Measurements from ENCODE around the gene DDX17. TPM values are rescaled to one million over a fixed set of nuclear protein-coding genes. Genes with fewer than 3 reads are reported as not detected.

DDX17 gene
- total RNA-seq, 1 donor from 2014 or later: 651 TPM

DNA sequence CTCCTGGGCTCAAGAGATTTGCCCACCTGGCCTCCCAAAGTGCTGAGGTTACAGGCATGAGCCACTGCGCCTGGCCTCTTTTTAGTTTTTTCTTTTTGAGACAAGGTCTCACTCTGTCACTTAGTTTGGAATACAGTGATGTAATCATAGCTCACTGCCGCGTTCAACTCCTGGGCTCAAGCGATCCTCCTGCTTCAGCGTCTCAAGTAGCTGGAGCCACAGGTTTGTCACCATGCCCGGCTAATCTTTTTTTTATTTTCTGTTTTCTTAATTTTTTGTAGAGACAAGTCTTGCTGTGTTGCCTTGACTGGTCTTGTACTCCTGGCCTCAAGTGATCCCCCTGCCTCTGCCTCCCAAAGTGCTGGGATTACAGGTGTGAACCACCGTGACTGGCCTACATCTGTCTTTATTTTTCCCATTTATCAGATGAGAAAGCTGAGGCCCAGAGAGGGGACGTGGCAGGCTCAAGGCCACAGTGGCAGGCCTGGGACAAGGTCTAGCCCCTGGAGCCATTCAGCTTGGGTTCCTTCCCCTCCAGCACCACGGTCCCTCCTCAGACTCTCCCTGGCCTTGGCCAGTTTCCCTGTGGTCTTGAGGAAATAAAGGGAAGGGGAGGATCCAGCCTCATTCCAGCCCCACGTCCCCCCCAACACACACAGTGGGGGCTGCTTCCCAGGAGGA lies 41.0 kb downstream of the DDX17 start:
- H3K27ac Mint-ChIP-seq: peak overlapping the region; percentile 59
- DNase-seq (ENCODE audit: low spot score, unreplicated experiment): no peak
- H3K9me3 Mint-ChIP-seq (ENCODE audit: low read depth): no peaks in the 10 kb centered on the region
- H3K27me3 Mint-ChIP-seq: peaks cover 33% of the 10 kb centered on the region
- peaks cover 18% of the 10 kb centered on the region for H3K4me1 Mint-ChIP-seq (ENCODE audit: low read depth)
- no peak overlapping the region for H3K4me3 Mint-ChIP-seq (ENCODE audit: low read depth)
- H3K36me3 Mint-ChIP-seq (ENCODE audit: insufficient read depth): no peaks in the 10 kb centered on the region
- TF ChIP-seq, protein P1, sequence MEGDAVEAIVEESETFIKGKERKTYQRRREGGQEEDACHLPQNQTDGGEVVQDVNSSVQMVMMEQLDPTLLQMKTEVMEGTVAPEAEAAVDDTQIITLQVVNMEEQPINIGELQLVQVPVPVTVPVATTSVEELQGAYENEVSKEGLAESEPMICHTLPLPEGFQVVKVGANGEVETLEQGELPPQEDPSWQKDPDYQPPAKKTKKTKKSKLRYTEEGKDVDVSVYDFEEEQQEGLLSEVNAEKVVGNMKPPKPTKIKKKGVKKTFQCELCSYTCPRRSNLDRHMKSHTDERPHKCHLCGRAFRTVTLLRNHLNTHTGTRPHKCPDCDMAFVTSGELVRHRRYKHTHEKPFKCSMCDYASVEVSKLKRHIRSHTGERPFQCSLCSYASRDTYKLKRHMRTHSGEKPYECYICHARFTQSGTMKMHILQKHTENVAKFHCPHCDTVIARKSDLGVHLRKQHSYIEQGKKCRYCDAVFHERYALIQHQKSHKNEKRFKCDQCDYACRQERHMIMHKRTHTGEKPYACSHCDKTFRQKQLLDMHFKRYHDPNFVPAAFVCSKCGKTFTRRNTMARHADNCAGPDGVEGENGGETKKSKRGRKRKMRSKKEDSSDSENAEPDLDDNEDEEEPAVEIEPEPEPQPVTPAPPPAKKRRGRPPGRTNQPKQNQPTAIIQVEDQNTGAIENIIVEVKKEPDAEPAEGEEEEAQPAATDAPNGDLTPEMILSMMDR (IDR thresholded peaks at IDR 0.05; ENCODE audit: unreplicated experiment): no peak

DNA sequence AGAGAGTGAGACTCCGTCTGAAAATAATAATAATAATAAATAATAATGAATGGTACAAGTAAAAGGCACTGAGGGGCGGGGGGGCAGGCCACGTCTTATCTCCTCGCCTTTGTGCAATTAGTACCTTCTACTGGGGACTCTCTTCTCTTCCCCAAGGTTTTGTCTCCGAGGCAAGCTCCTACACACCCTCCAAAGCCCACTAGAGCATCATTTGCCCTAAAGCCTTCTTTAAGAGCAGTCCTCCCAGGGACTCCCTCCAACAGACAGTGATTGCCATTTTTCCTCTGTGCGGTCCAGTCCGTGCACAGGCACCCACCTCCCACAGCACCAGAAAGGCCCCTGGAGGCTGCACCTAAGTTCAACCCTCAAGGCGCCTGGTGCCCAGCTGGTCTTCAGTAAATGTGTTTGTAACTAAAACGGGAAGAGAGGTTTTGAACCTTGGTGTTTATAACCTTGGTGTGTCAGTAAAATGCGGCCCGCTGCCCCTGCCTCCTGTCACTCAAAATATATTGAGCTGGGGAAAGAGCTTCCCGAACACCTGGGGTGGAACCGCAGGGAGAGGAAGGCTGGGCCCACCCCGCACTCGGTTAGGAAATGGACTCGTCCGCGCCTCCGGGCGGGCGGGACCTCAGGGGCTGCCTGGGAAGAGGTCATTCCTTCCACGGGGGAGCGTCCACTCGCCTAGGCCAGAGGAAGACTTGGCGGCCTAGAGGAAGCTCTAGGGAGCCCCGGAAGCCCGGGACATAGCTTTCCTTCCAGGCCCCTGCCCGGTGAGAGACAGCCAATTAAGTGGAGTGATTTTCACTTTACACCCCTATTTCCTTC lies 42.9 kb downstream of the DDX17 start:
- H3K4me1 Mint-ChIP-seq (ENCODE audit: low read depth): peaks cover 17% of the 10 kb centered on the region
- H3K4me3 Mint-ChIP-seq (ENCODE audit: low read depth): peak overlapping the region; percentile 27
- H3K27ac Mint-ChIP-seq: peak overlapping the region; percentile 68
- no peaks in the 10 kb centered on the region for H3K9me3 Mint-ChIP-seq (ENCODE audit: low read depth)
- DNase-seq (ENCODE audit: low spot score, unreplicated experiment): peak; percentile 52
- H3K36me3 Mint-ChIP-seq (ENCODE audit: insufficient read depth): no peaks in the 10 kb centered on the region
- peaks cover 41% of the 10 kb centered on the region for H3K27me3 Mint-ChIP-seq
- TF ChIP-seq, protein P1 (IDR thresholded peaks at IDR 0.05; ENCODE audit: unreplicated experiment): no peak

DNA sequence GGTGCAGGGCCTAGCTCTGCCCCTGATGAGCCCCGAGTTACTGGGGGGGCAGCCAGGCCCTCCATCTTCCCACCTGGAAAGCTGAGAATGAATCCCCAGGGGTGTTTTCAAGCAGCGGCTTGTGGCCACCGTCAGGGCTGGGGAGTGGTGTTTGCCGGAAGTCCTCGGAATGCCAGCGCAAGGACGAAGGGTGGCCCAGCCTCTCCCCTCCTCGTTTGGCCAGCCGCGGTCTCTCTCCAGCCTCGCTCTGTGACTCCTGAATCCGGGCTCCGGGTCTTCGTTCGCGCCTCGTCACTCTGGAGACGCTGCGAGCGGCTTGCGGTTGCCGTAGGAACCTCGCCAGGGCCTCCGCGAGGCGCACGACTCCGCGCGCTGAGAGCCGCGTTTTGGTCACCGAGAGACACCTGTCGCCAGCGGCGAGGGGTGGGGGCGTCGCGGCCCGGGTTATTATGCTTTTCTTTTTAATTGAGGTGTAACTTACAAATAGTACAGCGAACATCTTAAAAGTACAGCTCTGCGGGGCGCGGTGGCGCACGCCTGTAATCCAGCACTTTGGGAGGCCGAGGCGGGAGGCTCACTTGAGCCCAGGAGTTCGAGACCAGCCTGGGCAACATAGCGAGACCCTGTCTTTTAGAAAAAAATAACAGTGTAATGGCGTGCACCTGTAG lies 44.6 kb downstream of the DDX17 start:
- Mint-ChIP-seq H3K4me3 (ENCODE audit: low read depth) (peak overlapping the region; percentile 41), H3K4me1 (ENCODE audit: low read depth) (peaks cover 23% of the 10 kb centered on the region), H3K27me3 (peaks cover 45% of the 10 kb centered on the region), H3K27ac (no peak overlapping the region), H3K9me3 (ENCODE audit: low read depth) (no peaks in the 10 kb centered on the region), H3K36me3 (ENCODE audit: insufficient read depth) (no peaks in the 10 kb centered on the region)
- peak; percentile 81 for DNase-seq (ENCODE audit: low spot score, unreplicated experiment)
- TF ChIP-seq, protein P1 (IDR thresholded peaks at IDR 0.05; ENCODE audit: unreplicated experiment): no peak

DNA sequence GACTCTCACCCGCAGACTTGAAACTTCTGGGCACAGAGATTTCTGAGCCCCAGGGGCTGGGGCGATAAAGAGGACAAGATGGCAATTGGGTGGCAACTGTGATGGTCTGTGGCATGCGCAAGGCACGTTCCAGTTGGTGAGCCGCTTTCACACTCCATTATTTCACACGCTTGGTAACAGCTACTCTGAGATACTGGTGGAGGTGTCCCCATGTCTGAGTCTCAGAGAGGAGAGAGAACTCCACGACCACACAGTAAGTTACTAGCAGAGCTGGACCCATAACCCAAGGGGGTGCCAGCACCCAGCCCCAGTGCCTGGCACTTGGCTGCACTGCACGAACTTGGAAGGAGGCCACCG lies 45.1 kb downstream of the DDX17 start:
- peaks cover 25% of the 10 kb centered on the region for H3K4me1 Mint-ChIP-seq (ENCODE audit: low read depth)
- no peaks in the 10 kb centered on the region for H3K9me3 Mint-ChIP-seq (ENCODE audit: low read depth)
- no peak for DNase-seq (ENCODE audit: low spot score, unreplicated experiment)
- H3K27me3 Mint-ChIP-seq: peaks cover 43% of the 10 kb centered on the region
- TF ChIP-seq, protein P1 (IDR thresholded peaks at IDR 0.05; ENCODE audit: unreplicated experiment): no peak
- no peaks in the 10 kb centered on the region for H3K36me3 Mint-ChIP-seq (ENCODE audit: insufficient read depth)
- no peak overlapping the region for H3K4me3 Mint-ChIP-seq (ENCODE audit: low read depth)
- no peak overlapping the region for H3K27ac Mint-ChIP-seq

DNA sequence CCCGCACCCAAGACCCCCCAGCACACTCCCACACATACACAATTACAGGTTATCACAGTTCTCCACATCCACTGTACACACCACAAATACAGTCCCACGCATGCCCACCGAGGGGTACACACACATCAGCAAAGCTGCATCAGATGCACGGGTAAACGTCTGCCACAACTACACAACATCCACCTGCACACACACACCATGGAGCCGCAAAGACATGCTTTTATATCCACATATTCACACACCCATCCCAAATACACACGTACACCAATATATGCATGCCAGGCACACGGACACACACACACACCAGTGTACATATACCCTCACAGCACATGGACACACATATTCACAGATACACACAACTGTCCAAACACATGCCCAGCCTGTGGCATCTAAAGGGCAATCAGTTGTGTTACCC lies 45.7 kb downstream of the DDX17 start:
- Mint-ChIP-seq H3K4me3 (ENCODE audit: low read depth) (no peak overlapping the region), H3K27me3 (peaks cover 40% of the 10 kb centered on the region), H3K4me1 (ENCODE audit: low read depth) (peaks cover 25% of the 10 kb centered on the region), H3K36me3 (ENCODE audit: insufficient read depth) (no peaks in the 10 kb centered on the region), H3K9me3 (ENCODE audit: low read depth) (no peaks in the 10 kb centered on the region), H3K27ac (no peak overlapping the region)
- TF ChIP-seq, protein P1 (IDR thresholded peaks at IDR 0.05; ENCODE audit: unreplicated experiment): no peak
- no peak for DNase-seq (ENCODE audit: low spot score, unreplicated experiment)
